ENCODE results near the gene PCNX4. TPM values are rescaled to one million over a fixed set of nuclear protein-coding genes. Genes with fewer than 3 reads are reported as not detected.

The PCNX4 gene
- total and polyA plus RNA-seq, 2 experiments from 2014 or later = 22.9 to 77.5 TPM

DNA sequence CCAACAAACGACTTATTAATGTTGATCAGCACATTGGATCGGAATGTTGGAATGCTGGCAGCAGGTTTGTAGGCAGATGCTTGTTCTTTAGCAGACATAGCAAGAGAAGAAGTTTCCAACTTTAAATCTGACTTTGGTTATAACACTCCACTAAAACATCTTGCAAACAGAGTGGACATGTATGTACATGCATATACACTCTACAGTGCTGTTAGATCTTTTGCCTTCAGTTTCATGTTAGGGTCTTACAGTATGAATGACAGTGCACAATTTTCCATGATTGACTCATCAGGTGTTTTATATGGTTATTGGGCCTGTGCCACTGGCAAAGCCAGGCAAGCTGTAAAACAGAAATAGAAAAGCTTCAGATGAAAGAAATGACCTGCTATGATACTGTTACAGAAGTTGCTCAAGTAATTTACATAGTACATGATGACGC, 87.7 kb downstream of the PCNX4 start:
- Mint-ChIP-seq H3K9me3 (peaks cover 3% of the 10 kb centered on the region; the same call in 1 of the 3 replicates), H3K4me1 (peaks cover 6% of the 10 kb centered on the region), H3K36me3 (ENCODE audit: low read depth) (no peaks in the 10 kb centered on the region), H3K27ac (no peak overlapping the region), H3K4me3 (no peak overlapping the region), H3K27me3 (ENCODE audit: insufficient read depth, low read depth, poor library complexity) (no peaks in the 10 kb centered on the region)
- DNase-seq (ENCODE audit: low spot score) (no peak), ATAC-seq (no peak)
- Histone ChIP-seq H3K27me3 (ENCODE audit: insufficient read depth) (no peaks in the 10 kb centered on the region), H3K79me2 (replicated peaks; ENCODE audit: insufficient read depth) (no peaks in the 10 kb centered on the region), H3K27ac (ENCODE audit: low read depth) (no peak overlapping the region), H2AFZ (no peak overlapping the region), H3K36me3 (ENCODE audit: insufficient read depth) (no peaks in the 10 kb centered on the region), H4K20me1 (replicated peaks; ENCODE audit: insufficient read depth) (no peaks in the 10 kb centered on the region), H3K4me1 (ENCODE audit: insufficient read depth) (no peaks in the 10 kb centered on the region), H3K9me2 (ENCODE audit: insufficient read depth) (no peaks in the 10 kb centered on the region), H3K4me2 (no peak overlapping the region), H3F3A (replicated peaks; ENCODE audit: low read depth) (no peaks in the 10 kb centered on the region), H3K4me3 (no peak overlapping the region)
- TF ChIP-seq ZNF331 (CRISPR knock-in tag; IDR thresholded peaks at IDR 0.05; ENCODE audit: low read depth) (no peak), CREB1 (CRISPR knock-in tag; IDR thresholded peaks at IDR 0.05; ENCODE audit: low read depth) (no peak), JUNB (IDR thresholded peaks at IDR 0.05; ENCODE audit: unreplicated experiment) (no peak), POLR2AphosphoS5 (IDR thresholded peaks at IDR 0.05; ENCODE audit: low read depth) (no peak), STAT1 (IDR thresholded peaks at IDR 0.05; ENCODE audit: unreplicated experiment) (no peak), NANOG (IDR thresholded peaks at IDR 0.05; ENCODE audit: borderline replicate concordance) (no peak), EZH2phosphoT487 (IDR thresholded peaks at IDR 0.05; ENCODE audit: unreplicated experiment) (no peak), ZNF114 (CRISPR knock-in tag; IDR thresholded peaks at IDR 0.05) (no peak), EZH2 (IDR thresholded peaks at IDR 0.05; ENCODE audit: low read depth, unreplicated experiment) (no peak)
- TF ChIP-seq, protein P1, sequence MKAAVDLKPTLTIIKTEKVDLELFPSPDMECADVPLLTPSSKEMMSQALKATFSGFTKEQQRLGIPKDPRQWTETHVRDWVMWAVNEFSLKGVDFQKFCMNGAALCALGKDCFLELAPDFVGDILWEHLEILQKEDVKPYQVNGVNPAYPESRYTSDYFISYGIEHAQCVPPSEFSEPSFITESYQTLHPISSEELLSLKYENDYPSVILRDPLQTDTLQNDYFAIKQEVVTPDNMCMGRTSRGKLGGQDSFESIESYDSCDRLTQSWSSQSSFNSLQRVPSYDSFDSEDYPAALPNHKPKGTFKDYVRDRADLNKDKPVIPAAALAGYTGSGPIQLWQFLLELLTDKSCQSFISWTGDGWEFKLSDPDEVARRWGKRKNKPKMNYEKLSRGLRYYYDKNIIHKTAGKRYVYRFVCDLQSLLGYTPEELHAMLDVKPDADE (IDR thresholded peaks at IDR 0.05) = no peak
- TF ChIP-seq, protein P2, sequence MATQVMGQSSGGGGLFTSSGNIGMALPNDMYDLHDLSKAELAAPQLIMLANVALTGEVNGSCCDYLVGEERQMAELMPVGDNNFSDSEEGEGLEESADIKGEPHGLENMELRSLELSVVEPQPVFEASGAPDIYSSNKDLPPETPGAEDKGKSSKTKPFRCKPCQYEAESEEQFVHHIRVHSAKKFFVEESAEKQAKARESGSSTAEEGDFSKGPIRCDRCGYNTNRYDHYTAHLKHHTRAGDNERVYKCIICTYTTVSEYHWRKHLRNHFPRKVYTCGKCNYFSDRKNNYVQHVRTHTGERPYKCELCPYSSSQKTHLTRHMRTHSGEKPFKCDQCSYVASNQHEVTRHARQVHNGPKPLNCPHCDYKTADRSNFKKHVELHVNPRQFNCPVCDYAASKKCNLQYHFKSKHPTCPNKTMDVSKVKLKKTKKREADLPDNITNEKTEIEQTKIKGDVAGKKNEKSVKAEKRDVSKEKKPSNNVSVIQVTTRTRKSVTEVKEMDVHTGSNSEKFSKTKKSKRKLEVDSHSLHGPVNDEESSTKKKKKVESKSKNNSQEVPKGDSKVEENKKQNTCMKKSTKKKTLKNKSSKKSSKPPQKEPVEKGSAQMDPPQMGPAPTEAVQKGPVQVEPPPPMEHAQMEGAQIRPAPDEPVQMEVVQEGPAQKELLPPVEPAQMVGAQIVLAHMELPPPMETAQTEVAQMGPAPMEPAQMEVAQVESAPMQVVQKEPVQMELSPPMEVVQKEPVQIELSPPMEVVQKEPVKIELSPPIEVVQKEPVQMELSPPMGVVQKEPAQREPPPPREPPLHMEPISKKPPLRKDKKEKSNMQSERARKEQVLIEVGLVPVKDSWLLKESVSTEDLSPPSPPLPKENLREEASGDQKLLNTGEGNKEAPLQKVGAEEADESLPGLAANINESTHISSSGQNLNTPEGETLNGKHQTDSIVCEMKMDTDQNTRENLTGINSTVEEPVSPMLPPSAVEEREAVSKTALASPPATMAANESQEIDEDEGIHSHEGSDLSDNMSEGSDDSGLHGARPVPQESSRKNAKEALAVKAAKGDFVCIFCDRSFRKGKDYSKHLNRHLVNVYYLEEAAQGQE (IDR thresholded peaks at IDR 0.05; ENCODE audit: unreplicated experiment) = no peak
- TF ChIP-seq, protein P3, sequence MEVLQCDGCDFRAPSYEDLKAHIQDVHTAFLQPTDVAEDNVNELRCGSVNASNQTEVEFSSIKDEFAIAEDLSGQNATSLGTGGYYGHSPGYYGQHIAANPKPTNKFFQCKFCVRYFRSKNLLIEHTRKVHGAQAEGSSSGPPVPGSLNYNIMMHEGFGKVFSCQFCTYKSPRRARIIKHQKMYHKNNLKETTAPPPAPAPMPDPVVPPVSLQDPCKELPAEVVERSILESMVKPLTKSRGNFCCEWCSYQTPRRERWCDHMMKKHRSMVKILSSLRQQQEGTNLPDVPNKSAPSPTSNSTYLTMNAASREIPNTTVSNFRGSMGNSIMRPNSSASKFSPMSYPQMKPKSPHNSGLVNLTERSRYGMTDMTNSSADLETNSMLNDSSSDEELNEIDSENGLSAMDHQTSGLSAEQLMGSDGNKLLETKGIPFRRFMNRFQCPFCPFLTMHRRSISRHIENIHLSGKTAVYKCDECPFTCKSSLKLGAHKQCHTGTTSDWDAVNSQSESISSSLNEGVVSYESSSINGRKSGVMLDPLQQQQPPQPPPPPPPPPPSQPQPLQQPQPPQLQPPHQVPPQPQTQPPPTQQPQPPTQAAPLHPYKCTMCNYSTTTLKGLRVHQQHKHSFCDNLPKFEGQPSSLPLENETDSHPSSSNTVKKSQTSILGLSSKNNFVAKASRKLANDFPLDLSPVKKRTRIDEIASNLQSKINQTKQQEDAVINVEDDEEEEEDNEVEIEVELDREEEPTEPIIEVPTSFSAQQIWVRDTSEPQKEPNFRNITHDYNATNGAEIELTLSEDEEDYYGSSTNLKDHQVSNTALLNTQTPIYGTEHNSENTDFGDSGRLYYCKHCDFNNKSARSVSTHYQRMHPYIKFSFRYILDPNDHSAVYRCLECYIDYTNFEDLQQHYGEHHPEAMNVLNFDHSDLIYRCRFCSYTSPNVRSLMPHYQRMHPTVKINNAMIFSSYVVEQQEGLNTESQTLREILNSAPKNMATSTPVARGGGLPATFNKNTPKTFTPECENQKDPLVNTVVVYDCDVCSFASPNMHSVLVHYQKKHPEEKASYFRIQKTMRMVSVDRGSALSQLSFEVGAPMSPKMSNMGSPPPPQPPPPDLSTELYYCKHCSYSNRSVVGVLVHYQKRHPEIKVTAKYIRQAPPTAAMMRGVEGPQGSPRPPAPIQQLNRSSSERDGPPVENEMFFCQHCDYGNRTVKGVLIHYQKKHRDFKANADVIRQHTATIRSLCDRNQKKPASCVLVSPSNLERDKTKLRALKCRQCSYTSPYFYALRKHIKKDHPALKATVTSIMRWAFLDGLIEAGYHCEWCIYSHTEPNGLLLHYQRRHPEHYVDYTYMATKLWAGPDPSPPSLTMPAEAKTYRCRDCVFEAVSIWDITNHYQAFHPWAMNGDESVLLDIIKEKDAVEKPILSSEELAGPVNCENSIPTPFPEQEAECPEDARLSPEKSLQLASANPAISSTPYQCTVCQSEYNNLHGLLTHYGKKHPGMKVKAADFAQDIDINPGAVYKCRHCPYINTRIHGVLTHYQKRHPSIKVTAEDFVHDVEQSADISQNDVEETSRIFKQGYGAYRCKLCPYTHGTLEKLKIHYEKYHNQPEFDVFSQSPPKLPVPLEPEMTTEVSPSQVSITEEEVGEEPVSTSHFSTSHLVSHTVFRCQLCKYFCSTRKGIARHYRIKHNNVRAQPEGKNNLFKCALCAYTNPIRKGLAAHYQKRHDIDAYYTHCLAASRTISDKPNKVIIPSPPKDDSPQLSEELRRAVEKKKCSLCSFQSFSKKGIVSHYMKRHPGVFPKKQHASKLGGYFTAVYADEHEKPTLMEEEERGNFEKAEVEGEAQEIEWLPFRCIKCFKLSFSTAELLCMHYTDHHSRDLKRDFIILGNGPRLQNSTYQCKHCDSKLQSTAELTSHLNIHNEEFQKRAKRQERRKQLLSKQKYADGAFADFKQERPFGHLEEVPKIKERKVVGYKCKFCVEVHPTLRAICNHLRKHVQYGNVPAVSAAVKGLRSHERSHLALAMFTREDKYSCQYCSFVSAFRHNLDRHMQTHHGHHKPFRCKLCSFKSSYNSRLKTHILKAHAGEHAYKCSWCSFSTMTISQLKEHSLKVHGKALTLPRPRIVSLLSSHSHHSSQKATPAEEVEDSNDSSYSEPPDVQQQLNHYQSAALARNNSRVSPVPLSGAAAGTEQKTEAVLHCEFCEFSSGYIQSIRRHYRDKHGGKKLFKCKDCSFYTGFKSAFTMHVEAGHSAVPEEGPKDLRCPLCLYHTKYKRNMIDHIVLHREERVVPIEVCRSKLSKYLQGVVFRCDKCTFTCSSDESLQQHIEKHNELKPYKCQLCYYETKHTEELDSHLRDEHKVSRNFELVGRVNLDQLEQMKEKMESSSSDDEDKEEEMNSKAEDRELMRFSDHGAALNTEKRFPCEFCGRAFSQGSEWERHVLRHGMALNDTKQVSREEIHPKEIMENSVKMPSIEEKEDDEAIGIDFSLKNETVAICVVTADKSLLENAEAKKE (CRISPR knock-in tag; IDR thresholded peaks at IDR 0.05) = no peak
- TF ChIP-seq, protein P4, sequence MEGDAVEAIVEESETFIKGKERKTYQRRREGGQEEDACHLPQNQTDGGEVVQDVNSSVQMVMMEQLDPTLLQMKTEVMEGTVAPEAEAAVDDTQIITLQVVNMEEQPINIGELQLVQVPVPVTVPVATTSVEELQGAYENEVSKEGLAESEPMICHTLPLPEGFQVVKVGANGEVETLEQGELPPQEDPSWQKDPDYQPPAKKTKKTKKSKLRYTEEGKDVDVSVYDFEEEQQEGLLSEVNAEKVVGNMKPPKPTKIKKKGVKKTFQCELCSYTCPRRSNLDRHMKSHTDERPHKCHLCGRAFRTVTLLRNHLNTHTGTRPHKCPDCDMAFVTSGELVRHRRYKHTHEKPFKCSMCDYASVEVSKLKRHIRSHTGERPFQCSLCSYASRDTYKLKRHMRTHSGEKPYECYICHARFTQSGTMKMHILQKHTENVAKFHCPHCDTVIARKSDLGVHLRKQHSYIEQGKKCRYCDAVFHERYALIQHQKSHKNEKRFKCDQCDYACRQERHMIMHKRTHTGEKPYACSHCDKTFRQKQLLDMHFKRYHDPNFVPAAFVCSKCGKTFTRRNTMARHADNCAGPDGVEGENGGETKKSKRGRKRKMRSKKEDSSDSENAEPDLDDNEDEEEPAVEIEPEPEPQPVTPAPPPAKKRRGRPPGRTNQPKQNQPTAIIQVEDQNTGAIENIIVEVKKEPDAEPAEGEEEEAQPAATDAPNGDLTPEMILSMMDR (conservative IDR thresholded peaks at IDR 0.05; ENCODE audit: low read depth in 2 of 2) = no peak
